Testis (tissue), 3 donors: ENCODE data around the gene NRROS. TPM values are rescaled to one million over a fixed set of nuclear protein-coding genes. Genes with fewer than 3 reads are reported as not detected.

Source experiments
- DNase-seq: peaks from one replicate; pipeline ENCODE4 v3.0.0-alpha.2; 2019
- H3K27ac ChIP-seq, 2 donors: fragments of 200-600 bp; sonication (generic); one replicate each; pipeline ENCODE4 v1.5.1; 2019
- H3K27me3 ChIP-seq: fragments of 200-600 bp; sonication (generic); one replicate; pipeline ENCODE4 v1.5.1; 2019
- H3K36me3 ChIP-seq: fragments of 200-600 bp; sonication (generic); one replicate; pipeline ENCODE4 v1.5.1; 2017; ENCODE audit warnings: low read depth; ENCODE audit errors: missing control alignments
- H3K4me1 ChIP-seq: fragments of 200-600 bp; sonication (generic); one replicate; pipeline ENCODE4 v1.5.1; 2019
- H3K4me3 ChIP-seq, 2 donors: fragments of 200-600 bp; sonication (generic); one replicate each; pipeline ENCODE4 v1.5.1; 2017 to 2019
- H3K9me3 ChIP-seq: fragments of 200-600 bp; sonication (generic); one replicate; pipeline ENCODE4 v1.5.1; 2017
- POLR2A ChIP-seq: fragments of 450-650 bp; IDR thresholded peaks from one replicate; pipeline ENCODE4 v1.6.1; 2017; ENCODE audit warnings: antibody characterized with exemption, mild to moderate bottlenecking, moderate library complexity
- WGBS, 2 donors: methylation state at CpG; one replicate each; pipeline ENCODE4 v1.1.5; 2018; 5-methylcytosine and 5-hydroxymethylcytosine counted together
- intact Hi-C: fragments of 100-400 bp; cut with DNase I; formaldehyde crosslinking; loops from one replicate; pipeline ENCODE4 v1.15.1; 2023; ENCODE audit warnings: low total_unique reads
- polyA plus RNA-seq: library from polyadenylated mRNA; stranded (reverse); fragments of 350-450 nt; fragmentation: Illumina TruSeq; extraction: RNeasy Lipid Tissue Mini Kit (QIAGEN cat#74804); gene quantifications from one replicate; pipeline ENCODE4 v1.2.3, GENCODE V29; 2014; ENCODE audit warnings: low read depth, low replicate concordance; ENCODE audit not compliant: insufficient read depth
- total RNA-seq, 2 donors: library from RNA; depleted of rRNA; stranded (reverse); fragments of >200 nt; gene quantifications; one replicate each; pipeline ENCODE4 v1.2.3, GENCODE V29; 2016
- TF ChIP-seq, protein P1 (sequence below), 3 experiments: fragments of 450-650 bp in 2 of 3; fragments of 200-600 bp in 1 of 3; sonication (generic) in 1 of 3; IDR thresholded peaks; one replicate each; pipeline ENCODE4 v1.5.1; 2016 to 2019; ENCODE audit warnings: antibody characterized with exemption in 3 of 3, mild to moderate bottlenecking in 2 of 3, moderate library complexity in 1 of 3

NRROS gene
- total and polyA plus RNA-seq, 3 donors from 2014 or later, result 2.8 to 5.5 (median 3.2) TPM

DNA sequence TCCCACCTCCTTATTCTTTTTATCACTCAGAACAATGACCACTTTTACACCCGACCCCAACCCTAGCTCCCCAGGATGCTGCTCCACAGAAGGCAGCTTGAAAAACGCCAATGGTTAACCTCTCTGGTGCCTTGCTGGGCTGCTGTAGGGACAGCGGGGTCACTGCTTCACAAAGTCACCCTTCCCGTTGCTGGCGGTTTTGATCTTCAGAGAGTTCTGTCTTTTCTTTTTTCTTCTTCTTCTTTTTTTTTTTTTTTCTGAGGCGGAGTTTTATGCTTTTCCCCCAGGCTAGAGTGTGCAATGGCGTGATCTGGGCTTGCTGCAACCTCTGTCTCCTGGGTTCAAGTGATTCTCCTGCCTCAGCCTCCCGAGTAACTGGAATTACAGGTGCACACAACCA lies 51.9 kb downstream of the NRROS start:
- TF ChIP-seq, protein P1, sequence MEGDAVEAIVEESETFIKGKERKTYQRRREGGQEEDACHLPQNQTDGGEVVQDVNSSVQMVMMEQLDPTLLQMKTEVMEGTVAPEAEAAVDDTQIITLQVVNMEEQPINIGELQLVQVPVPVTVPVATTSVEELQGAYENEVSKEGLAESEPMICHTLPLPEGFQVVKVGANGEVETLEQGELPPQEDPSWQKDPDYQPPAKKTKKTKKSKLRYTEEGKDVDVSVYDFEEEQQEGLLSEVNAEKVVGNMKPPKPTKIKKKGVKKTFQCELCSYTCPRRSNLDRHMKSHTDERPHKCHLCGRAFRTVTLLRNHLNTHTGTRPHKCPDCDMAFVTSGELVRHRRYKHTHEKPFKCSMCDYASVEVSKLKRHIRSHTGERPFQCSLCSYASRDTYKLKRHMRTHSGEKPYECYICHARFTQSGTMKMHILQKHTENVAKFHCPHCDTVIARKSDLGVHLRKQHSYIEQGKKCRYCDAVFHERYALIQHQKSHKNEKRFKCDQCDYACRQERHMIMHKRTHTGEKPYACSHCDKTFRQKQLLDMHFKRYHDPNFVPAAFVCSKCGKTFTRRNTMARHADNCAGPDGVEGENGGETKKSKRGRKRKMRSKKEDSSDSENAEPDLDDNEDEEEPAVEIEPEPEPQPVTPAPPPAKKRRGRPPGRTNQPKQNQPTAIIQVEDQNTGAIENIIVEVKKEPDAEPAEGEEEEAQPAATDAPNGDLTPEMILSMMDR (IDR thresholded peaks at IDR 0.05), result no peak
- TF ChIP-seq POLR2A, result no peak
- WGBS, 2 donors, result 79 to 88% methylated on average over 8 of the region's 8 CpGs
- DNase-seq, result no peak
- H3K4me3 ChIP-seq, result no peak overlapping the region
- intact Hi-C loops, result no loop called here
- H3K27me3 ChIP-seq, result no peaks in the 10 kb centered on the region
- H3K4me1 ChIP-seq, result no peaks in the 10 kb centered on the region
- H3K27ac ChIP-seq, result no peak overlapping the region
- no peaks in the 10 kb centered on the region for H3K36me3 ChIP-seq
- no peaks in the 10 kb centered on the region for H3K9me3 ChIP-seq

DNA sequence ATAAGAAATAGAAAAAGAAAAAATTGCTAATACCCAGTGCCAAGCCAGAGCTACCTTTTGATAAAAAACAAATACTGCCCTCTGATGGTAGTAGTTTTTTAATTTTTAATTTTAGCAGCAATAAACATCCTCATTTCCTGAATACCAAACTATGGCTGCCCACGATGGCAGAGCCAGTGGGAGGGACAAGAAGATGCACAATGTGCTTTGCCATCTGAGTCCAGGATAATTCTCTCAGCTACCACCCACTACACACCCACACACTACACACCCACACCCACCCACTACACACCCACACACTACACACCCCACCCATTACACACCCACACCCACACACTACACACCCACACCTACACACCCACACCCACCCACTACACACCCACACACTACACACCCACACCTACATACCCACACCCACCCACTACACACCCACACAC lies 54.7 kb downstream of the NRROS start:
- intact Hi-C loops, result no loop called here
- no peaks in the 10 kb centered on the region for H3K4me1 ChIP-seq
- no peak for TF ChIP-seq POLR2A

DNA sequence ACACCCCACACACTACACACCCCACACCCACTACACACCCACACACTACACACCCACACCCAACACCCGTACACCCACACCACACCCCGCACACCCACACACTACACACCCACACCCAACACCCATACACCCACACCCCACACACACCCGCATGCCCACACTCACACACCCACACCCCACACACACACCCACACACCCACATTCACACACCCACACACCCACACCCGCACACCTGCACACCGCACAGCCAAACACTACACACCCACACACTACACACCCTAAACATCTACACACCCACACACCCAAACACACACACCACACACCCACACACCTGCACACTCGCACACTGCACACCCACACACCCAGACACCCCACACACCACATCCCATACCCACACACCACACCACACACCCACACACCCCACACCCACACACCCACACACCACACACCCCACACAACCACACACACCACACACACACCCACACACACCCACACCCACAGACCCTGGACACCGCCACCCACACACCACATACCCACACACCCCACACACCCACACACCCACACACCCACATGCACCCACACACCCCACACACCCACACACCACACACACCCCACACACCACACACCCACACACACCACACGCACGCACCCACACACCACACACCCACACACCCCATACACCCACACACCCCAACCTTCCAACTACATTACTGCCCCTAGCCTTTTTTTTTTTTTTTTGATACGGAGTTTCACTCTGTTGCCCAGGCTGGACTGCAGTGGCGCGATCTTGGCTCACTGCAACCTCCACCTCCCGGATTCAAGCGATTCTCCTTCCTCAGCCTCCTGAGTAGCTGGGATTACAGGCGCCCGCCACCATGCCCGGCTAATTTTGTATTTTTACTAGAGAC lies 55.7 kb downstream of the NRROS start:
- DNase-seq, result no peak
- Histone ChIP-seq H3K27ac (no peak overlapping the region), H3K36me3 (no peaks in the 10 kb centered on the region), H3K4me1 (no peaks in the 10 kb centered on the region), H3K4me3 (no peak overlapping the region), H3K9me3 (no peaks in the 10 kb centered on the region), H3K27me3 (no peaks in the 10 kb centered on the region)
- 79 to 82% methylated on average over 17 of the region's 17 CpGs for WGBS, 2 donors
- intact Hi-C loops, result no loop called here
- TF ChIP-seq, protein P1 (IDR thresholded peaks at IDR 0.05), result no peak
- TF ChIP-seq POLR2A, result no peak

More for the DNA sequence above, 54.7 kb downstream of the NRROS start:
- H3K36me3 ChIP-seq, result no peaks in the 10 kb centered on the region
- DNase-seq, result no peak
- H3K27me3 ChIP-seq, result no peaks in the 10 kb centered on the region
- WGBS, 2 donors, result 3 to 5% methylated on average over 1 of the region's 1 CpG
- H3K4me3 ChIP-seq, result no peak overlapping the region
- H3K9me3 ChIP-seq, result no peaks in the 10 kb centered on the region
- no peak overlapping the region for H3K27ac ChIP-seq

DNA sequence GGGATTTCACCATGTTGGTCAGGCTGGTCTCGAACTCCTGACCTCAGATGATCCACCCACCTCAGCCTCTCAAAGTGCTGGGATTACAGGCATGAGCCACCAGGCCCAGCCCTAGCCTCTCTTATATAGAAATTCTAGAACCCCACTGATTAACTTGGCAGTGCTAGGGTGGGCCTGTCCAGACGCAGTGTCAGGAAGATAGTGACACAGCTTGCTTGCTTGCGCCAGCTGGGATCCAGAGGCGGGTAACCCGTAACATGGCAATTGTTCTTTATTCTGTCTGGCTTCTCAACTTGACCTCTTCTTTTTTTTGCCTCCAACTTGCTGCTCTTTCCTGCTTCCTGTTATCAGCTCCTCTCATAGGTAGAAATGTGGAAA lies 56.3 kb downstream of the NRROS start:
- DNase-seq, result no peak
- Histone ChIP-seq H3K27ac (no peak overlapping the region), H3K4me1 (no peaks in the 10 kb centered on the region), H3K4me3 (no peak overlapping the region), H3K27me3 (no peaks in the 10 kb centered on the region), H3K36me3 (no peaks in the 10 kb centered on the region), H3K9me3 (no peaks in the 10 kb centered on the region)
- 84 to 90% methylated on average over 5 of the region's 5 CpGs for WGBS, 2 donors
- intact Hi-C loops, result no loop called here
- TF ChIP-seq POLR2A, result no peak
- TF ChIP-seq, protein P1 (IDR thresholded peaks at IDR 0.05), result no peak

DNA sequence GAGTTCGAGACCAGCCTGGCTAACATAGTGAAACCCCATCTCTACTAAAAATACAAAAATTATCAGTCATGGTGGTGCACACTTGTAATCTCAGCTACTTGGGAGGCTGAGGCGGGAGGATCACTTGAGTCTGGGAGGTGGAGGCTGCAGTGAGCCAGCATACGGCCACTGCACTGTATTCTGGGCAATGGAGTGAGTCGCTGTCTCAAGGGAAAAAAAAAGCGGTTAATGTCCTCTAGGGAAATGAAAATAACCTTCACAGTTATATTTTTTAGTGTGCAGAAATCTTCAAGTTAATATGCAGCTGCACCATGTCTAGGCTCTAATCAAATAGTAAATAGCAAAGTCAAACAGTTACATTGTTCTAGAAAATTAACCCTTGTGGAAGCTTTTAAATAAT lies 57.8 kb downstream of the NRROS start:
- H3K27me3 ChIP-seq, result no peaks in the 10 kb centered on the region
- H3K9me3 ChIP-seq, result no peaks in the 10 kb centered on the region
- TF ChIP-seq, protein P1 (IDR thresholded peaks at IDR 0.05), result no peak
- TF ChIP-seq POLR2A, result no peak
- H3K27ac ChIP-seq, result no peak overlapping the region
- intact Hi-C loops, result no loop called here
- no peaks in the 10 kb centered on the region for H3K4me1 ChIP-seq
- no peak overlapping the region for H3K4me3 ChIP-seq
- 69 to 73% methylated on average over 5 of the region's 5 CpGs for WGBS, 2 donors
- DNase-seq, result no peak
- H3K36me3 ChIP-seq, result no peaks in the 10 kb centered on the region
